Lung microvascular endothelial cell (primary cell): ENCODE results near the gene FIP1L1. TPM values are rescaled to one million over a fixed set of nuclear protein-coding genes. Genes with fewer than 3 reads are reported as not detected.
"Not testable (repeated sequence)": the region's sequence is repeated elsewhere in the genome, so short reads cannot be mapped to it uniquely, and the experiment has no call there.

Experiments used
- DNase-seq, 2 donors: peaks; one replicate each; pipeline versions ENCODE4 v3.0.0 to v3.0.0-alpha.2; 2010; ENCODE audit warnings: low read depth in 2 of 2
- total RNA-seq: library from RNA; depleted of rRNA; stranded (reverse); fragments of >200 nt; gene quantifications from 2 replicates; pipeline ENCODE4 v1.2.1, GENCODE V29; 2014

The FIP1L1 gene
- total RNA-seq = 37.9 and 61.3 TPM in 2 replicates

GRCh38 chr4:53377319-53378170 is at the start of gene FIP1L1:
FIP1L1 (plus strand) TSS chr4:53377641; CDS start chr4:53377839, 198 bp downstream.
- DNase-seq = peak; percentile 93 to 96

- DNase-seq = not testable (repeated sequence)
These were observed 42.5 kb upstream of the FIP1L1 start for GRCh38 chr4:53334916-53335315.

GRCh38 chr4:53340145-53340544 is 37.3 kb upstream of the FIP1L1 start:
- not testable (repeated sequence) for DNase-seq

GRCh38 chr4:53346392-53346791 is 31.0 kb upstream of the FIP1L1 start:
- not testable (repeated sequence) for DNase-seq

GRCh38 chr4:53346920-53347852 is 30.3 kb upstream of the FIP1L1 start:
- peak; percentile 1 to 31 for DNase-seq

- DNase-seq = no peak
These were observed 29.4 kb upstream of the FIP1L1 start for GRCh38 chr4:53348046-53348445.

GRCh38 chr4:53349091-53349491 is 28.4 kb upstream of the FIP1L1 start:
- no peak for DNase-seq

- no peak for DNase-seq
These were observed 23.3 kb upstream of the FIP1L1 start for GRCh38 chr4:53354012-53354722.

GRCh38 chr4:53355930-53356521 is 21.4 kb upstream of the FIP1L1 start:
- no peak for DNase-seq

GRCh38 chr4:53361451-53361850 is 16.0 kb upstream of the FIP1L1 start:
- DNase-seq = no peak

GRCh38 chr4:53362093-53362492 is 15.3 kb upstream of the FIP1L1 start:
- no peak for DNase-seq

- no peak for DNase-seq
These were observed 12.8 kb upstream of the FIP1L1 start for GRCh38 chr4:53364624-53365023.

- peak in 1 of 2 donors; percentile 21 for DNase-seq
These were observed 12.3 kb upstream of the FIP1L1 start for GRCh38 chr4:53365121-53365485.

GRCh38 chr4:53365486-53366300 is 11.7 kb upstream of the FIP1L1 start, which contains the start of gene SCFD2:
SCFD2 (minus strand) TSS chr4:53366061.
- peak; percentile 97 to 98 for DNase-seq

GRCh38 chr4:53366301-53366716 is 11.1 kb upstream of the FIP1L1 start:
- no peak for DNase-seq

GRCh38 chr4:53367721-53368120 is 9.7 kb upstream of the FIP1L1 start:
- no peak for DNase-seq

GRCh38 chr4:53371049-53371448 is 6.4 kb upstream of the FIP1L1 start:
- no peak for DNase-seq

GRCh38 chr4:53371843-53372521 is 5.5 kb upstream of the FIP1L1 start:
- no peak for DNase-seq

GRCh38 chr4:53374777-53375258 is 2.6 kb upstream of the FIP1L1 start:
- no peak for DNase-seq
